ENCODE measurements around the gene PTPN23.

The PTPN23 gene

GRCh38 chr3:47429476-47430270, 48.9 kb downstream of the PTPN23 start:
- 0 out of 2 replicates have a peak, but pooled peaks cover 4% of the 10 kb centered on the region for H3K36me3 ChIP-seq
- TF ChIP-seq CTCF (IDR thresholded peaks at IDR 0.05; ENCODE audit: low read depth, low read length), result no peak
- H3K4me3 ChIP-seq (ENCODE audit: low read depth, low read length), result no peak overlapping the region
- no peaks in the 10 kb centered on the region for H3K9me3 ChIP-seq
- H3K4me1 ChIP-seq, result no peaks in the 10 kb centered on the region
- DNase-seq, result no peak
- H3K27me3 ChIP-seq, result no peaks in the 10 kb centered on the region

- Histone ChIP-seq H3K36me3 (0 out of 2 replicates have a peak, but pooled peaks cover 4% of the 10 kb centered on the region), H3K4me1 (no peaks in the 10 kb centered on the region), H3K27me3 (no peaks in the 10 kb centered on the region), H3K9me3 (no peaks in the 10 kb centered on the region), H3K4me3 (ENCODE audit: low read depth, low read length) (no peak overlapping the region)
- DNase-seq, result no peak
- TF ChIP-seq CTCF (IDR thresholded peaks at IDR 0.05; ENCODE audit: low read depth, low read length), result no peak
Observed at GRCh38 chr3:47430606-47431005, 49.8 kb downstream of the PTPN23 start.

DNA sequence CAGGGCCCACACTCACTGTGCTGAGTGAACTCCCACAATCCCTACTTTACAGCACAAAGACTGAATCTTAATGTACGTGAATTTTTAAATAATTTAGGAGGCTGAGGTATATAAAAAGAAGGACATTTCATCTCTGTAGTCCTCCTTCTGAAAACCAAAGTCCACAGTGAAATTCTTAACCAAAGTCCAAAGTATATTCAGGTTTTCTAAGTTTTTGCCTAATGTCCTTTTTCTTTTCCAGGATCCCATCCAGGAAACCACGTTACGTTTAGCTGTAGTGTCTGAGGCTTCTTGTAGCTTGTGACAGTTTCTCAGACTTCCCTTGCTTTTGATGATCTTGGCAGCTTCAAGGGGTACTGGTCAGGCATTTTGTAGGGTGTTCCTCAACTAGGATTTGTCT, 50.4 kb downstream of the PTPN23 start:
- no peaks in the 10 kb centered on the region for H3K9me3 ChIP-seq
- H3K36me3 ChIP-seq, result 0 out of 2 replicates have a peak, but pooled peaks cover 4% of the 10 kb centered on the region
- no peaks in the 10 kb centered on the region for H3K4me1 ChIP-seq

DNA sequence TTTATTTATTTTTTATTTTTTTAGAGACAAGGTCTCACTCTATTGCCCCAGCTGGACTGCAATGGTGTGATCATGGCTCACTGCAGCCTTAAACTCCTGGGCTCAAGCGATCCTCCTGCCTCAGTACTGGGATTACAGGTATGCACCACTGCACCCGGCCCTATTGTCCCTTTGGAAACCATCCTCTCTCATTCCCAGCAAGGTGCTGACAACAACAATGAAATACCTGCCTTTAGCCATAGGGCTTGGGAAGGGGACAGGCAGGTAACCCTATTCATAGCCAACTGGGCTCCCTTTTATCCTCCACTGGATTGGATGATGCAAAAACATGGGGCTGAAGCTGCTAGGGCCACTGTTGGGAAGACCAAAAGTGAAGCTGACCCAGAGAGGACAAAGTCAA, 51.9 kb downstream of the PTPN23 start:
- H3K27me3 ChIP-seq, result no peaks in the 10 kb centered on the region
- no peak overlapping the region for H3K4me3 ChIP-seq (ENCODE audit: low read depth, low read length)
- no peaks in the 10 kb centered on the region for H3K36me3 ChIP-seq

More for the DNA sequence above, 50.4 kb downstream of the PTPN23 start:
- no peak for TF ChIP-seq CTCF (IDR thresholded peaks at IDR 0.05; ENCODE audit: low read depth, low read length)
- no peak for DNase-seq
- H3K4me3 ChIP-seq (ENCODE audit: low read depth, low read length), result no peak overlapping the region
- no peaks in the 10 kb centered on the region for H3K27me3 ChIP-seq

DNA sequence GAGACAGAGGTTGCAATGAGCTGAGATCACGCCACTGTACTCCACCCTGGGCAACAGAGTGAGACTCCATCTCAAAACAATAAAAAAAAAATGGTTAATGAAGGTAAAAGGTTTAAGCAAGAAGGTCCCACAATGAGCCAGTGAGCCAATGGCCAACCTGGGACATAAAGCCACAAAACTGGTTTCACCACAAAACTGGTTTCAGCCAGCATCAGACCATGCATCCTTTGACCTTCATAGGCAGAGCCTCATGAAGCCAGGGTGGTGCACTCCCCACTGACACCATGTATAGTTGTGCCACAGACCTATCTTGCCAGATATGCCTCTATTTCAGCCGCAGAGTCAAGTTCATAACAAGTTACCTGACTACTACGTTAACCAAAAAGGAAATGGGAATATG, 53.0 kb downstream of the PTPN23 start:
- TF ChIP-seq CTCF (IDR thresholded peaks at IDR 0.05; ENCODE audit: low read depth, low read length), result no peak
- Histone ChIP-seq H3K9me3 (no peaks in the 10 kb centered on the region), H3K4me1 (no peaks in the 10 kb centered on the region), H3K36me3 (no peaks in the 10 kb centered on the region), H3K27me3 (no peaks in the 10 kb centered on the region), H3K4me3 (ENCODE audit: low read depth, low read length) (no peak overlapping the region)
- DNase-seq, result no peak

More for the DNA sequence above, 51.9 kb downstream of the PTPN23 start:
- H3K4me1 ChIP-seq, result no peaks in the 10 kb centered on the region
- no peaks in the 10 kb centered on the region for H3K9me3 ChIP-seq
- no peak for TF ChIP-seq CTCF (IDR thresholded peaks at IDR 0.05; ENCODE audit: low read depth, low read length)
- DNase-seq, result no peak

DNA sequence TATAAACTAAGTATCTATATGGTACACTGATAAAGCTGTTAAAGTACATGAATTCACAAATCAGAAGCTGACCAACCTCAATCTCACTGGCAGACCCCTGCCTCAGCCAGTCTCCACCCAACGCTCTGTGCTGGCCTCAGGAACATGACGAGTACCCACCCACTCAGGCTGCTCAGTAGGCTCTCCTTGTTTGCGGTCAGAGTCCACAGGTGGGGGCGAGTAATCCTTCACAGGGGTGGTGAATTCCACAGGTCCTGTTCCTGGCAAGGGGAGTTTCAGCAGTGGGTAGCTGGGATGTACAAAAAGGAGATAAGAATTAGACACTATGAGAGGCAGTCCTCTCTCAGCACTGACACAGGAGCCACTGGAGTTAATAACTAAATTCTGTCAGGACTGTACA, 54.0 kb downstream of the PTPN23 start:
- no peak for TF ChIP-seq CTCF (IDR thresholded peaks at IDR 0.05; ENCODE audit: low read depth, low read length)
- H3K4me3 ChIP-seq (ENCODE audit: low read depth, low read length), result no peak overlapping the region
- H3K36me3 ChIP-seq, result no peaks in the 10 kb centered on the region
- no peaks in the 10 kb centered on the region for H3K4me1 ChIP-seq
- no peaks in the 10 kb centered on the region for H3K9me3 ChIP-seq
- no peak for DNase-seq
- no peaks in the 10 kb centered on the region for H3K27me3 ChIP-seq

Data from BE2C (cell line).